GM18858 (cell line): ENCODE results near the gene DDX25.

Experiments used
- ATAC-seq: cut with Tn5 transposase; IDR thresholded peaks from one replicate; pipeline ENCODE4 v1.9.1; 2021; ENCODE audit not compliant: unreplicated experiment

Gene DDX25

GRCh38 chr11:125948278-125949051, 44.2 kb downstream of the DDX25 start:
- ATAC-seq: no peak

DNA sequence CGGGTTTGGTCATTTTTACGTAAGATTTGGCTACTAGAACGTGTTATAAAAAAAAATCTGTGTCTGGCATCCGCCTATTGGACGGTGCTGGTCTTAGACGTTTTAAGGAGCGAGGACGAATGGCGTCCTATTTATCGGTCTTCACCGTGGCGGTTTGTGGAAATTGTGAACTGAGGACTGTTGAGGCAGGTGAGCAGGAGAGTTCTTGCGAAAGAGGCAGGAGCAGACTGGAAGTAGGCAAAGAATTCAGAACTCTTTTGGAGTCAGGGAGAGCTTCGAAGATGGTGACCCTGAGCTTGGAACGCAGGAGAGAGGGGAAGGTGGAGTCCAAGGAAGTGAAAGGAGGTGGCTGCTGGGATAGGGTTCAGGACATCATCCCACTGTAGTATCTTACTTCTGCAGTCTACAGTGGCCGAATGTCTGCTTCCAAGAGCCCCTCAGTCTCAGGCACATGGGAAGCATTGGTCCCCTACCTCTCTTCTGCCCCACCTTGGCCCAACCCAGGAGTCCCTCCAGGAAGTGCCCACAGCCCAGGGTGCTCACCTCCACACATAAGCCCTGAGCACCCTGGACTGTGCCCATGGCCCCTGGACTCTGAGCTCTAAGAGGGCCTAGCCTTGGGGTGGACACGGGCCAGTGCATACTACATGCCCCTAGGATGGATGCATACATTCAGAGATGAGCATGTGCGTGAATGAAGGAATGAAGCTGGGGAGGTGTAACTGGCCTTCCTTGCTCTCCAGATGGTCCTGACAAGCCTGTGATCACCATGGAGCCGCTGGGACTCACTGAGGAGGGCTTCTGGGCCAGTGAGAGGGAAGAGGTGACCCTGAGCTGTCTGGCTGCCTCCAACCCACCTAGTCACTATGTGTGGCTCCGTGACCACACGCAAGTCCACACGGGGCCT, 45.2 kb downstream of the DDX25 start:
- no peak for ATAC-seq

DNA sequence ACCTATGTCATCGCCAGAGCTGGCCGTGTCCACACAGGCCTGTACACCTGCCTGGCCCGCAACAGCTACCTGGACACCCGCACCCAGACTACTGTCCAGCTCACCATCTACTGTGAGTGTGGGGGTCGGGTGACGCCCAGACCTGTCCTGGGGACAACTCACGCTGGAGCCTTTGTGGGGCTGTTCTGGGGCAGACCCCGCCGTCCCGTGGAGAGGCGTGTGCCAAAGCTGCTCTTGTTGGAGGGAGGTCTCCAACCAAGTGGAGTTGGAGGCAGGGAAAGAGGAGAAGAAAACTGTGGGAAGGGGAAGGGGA, 45.8 kb downstream of the DDX25 start:
- no peak for ATAC-seq

GRCh38 chr11:125950696-125951651, 46.7 kb downstream of the DDX25 start:
- no peak for ATAC-seq

DNA sequence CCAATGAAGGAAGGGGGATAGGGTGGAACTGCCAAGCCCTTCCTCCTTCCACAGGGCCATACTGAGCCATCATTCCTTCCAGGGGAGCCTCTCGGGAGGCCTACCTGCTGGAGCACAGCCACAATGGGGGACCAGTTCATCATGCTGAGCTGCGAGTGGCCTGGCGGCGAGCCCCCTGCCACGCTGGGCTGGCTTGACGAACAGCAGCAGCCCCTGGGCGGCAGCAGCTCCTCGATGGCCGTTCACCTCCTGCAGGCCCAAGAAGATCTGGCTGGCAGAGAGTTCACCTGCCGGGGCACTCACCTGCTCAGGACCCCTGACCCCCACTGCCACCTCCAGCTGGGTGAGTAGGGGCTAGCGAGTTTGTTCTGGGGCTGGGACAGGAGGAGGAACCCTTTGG, 47.4 kb downstream of the DDX25 start:
- ATAC-seq: no peak

- ATAC-seq: no peak
Observed at GRCh38 chr11:125952559-125952958, 48.3 kb downstream of the DDX25 start.

GRCh38 chr11:125952973-125953372, 48.7 kb downstream of the DDX25 start:
- ATAC-seq: no peak

DNA sequence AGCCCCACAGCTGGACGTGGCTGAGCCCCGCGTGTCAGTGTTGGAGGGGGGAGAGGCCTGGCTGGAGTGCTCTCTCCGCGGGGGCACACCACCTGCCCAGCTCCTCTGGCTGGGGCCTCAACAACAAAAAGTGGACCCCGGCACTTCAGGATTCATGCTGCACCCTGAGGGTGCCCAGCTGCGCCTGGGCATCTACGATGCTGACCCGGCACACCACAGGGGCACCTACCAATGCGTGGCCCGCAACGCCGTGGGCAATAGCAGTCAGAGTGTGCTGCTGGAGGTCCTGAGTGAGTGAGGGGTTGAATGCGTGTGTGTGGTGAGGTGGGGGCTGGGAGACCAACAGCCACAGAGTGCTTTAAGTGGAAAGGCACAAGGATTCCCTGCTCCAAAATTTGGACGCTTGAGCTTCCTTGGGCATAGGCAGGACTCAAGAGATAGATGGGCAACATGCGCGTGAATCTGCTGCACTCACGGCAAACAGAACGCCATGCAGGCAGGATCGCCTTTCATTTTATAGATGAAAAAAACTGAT, 49.2 kb downstream of the DDX25 start:
- ATAC-seq: no peak

GRCh38 chr11:125954123-125954944, 50.0 kb downstream of the DDX25 start:
- no peak for ATAC-seq

DNA sequence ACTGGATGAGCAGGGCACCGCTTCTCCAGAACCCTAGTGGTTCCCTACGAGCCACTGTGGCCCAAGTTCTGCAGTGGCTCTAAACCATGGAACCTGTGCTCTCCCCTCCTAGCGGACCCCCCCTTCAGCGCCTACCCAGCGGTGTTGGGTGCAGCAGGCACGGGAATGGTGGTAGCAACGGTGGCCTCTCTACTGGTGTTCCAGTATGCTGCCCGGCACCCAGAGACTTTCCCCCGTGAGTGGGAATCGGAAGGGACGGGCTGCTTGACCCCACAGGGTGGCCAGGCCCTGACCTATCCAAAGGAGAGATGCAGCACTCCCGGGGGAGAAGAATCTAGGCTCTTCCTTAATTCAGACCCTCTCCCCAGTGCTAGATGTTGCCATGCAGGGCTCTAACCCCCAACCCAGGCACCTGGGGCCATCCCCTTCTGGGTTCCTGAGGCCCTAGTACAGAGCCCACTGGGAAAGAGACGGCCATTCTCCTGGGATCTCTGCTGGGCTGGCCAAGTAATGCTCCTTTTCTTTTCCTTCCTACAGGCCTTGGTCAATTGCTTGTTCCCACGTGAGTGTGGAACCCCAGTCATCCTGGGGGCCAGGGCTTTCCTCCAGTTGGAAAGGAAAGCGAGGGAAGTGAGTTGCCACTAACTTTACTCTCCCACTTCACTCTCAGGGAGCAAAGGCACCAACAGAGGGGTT, 50.8 kb downstream of the DDX25 start:
- no peak for ATAC-seq

DNA sequence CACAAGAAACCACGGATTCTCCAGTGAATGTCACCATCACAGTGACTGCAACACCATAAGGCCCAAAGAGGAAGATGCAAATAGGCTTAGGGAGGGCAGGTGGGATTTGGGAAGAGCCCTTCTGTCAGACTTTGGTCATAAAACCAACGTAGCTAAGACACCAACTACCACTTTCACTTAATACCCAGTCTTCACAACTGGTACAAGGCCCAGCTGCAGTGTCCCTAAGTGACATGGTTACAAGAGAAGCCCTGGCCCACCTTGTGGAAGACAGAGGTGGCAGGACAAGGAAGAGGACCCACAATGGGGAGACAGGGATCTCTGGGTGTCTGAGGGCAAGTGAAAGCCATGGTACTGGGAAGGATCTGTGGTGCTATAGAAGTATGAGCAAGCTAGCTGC, 51.5 kb downstream of the DDX25 start:
- ATAC-seq: no peak

GRCh38 chr11:125956391-125957134, 52.3 kb downstream of the DDX25 start:
- ATAC-seq: no peak

DNA sequence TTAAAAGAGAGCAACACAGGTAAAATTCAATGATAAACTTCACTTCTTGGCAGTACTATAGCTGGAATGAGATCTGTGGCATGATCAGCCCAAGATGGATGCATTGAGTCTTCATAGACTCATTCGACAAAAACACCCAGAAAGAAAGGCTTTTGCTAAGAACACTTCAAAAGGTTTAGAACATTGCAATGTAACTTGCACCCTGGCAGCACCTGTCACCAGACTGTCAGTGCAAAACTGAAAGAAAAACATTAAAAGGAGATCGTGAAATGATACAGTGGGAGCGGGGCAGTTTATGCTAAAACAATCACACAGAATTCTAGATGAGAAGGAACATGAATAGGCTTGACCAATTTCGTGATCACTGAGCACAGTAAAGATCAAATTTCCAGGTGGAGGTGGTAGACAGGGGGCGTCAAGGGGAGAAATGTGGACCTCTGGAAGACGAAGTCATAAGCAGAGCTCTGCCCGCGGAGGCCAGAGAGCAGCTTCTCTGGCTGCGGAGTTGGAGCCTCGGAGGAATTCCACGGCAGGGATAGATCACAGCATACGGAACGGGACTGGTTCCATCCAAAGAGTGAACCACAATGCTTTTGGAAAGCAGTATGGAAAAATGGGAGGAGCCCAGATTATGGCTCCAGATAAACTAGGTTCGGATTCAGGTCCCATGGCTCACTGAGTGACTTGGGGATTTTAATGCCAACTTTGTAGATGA, 53.5 kb downstream of the DDX25 start:
- no peak for ATAC-seq

DNA sequence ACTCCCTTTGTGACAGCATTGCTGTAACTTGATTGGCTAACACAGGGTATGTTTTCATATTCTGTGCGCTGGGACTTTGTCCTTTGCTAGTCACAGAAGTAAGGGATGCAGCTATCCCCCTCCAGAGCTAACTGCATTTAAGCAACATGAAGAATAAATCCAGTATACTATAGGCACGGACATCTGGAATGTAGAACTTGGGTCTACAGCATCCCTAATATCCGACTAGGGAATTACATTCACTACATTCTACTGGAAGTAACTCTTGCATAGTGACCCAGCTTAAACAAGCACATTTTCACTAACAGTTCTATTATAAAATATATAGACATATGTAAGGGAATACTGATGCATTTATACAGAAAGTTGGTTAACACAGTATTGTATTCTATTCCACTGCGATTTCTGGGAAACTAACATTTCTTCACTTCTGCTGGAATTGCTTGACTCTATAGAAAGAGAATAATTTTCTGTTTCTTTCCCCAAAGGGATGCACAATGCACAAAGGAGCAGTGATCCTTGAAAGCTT, 54.6 kb downstream of the DDX25 start:
- no peak for ATAC-seq

- no peak for ATAC-seq
Observed at GRCh38 chr11:125959511-125959910, 55.2 kb downstream of the DDX25 start.

- no peak for ATAC-seq
Observed at GRCh38 chr11:125959931-125960330, 55.6 kb downstream of the DDX25 start.

DNA sequence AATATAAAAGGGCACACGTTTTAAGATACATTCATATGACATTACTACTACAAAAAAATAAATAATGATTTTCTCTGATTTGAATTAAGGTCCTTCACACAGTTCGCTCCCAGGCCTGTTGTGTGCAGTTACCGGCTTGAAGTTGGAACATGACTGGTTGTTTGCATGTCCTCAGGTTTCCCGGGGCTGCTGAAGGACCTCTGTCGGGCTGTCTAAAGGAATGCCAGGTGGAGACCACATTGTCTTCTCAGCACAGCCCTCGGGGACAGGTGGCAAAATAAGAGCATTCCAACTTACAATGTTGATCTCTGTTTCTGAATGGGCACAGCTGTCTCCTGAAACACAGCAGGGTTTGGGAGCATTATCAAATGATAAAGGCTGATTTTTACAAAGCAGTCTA, 56.5 kb downstream of the DDX25 start:
- ATAC-seq: no peak

DNA sequence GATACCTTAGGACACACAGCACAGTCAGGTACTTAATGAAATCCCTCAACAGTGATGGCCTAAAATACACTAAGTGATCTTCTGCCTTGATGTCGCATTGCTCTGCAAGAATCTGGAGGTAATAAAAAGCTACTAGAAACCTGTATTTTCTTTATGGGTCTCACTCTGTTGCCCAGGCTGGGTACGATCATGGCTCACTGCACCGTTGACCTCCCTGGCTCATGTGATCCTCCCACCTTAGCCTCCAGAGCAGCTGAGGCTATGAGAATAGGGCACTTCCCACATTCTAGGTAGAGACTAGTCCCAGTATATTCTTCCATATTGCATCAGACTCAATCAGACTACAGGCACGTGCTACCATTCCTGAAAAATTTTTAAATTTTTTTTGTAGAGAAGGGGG, 63.2 kb downstream of the DDX25 start:
- ATAC-seq: no peak
